NCI-H526 (cell line): ENCODE measurements around the gene YPEL2.
A peak's percentile ranks its signal among the peaks of the same experiment; 100 is the strongest.
"Not testable (repeated sequence)": the region's sequence is repeated elsewhere in the genome, so short reads cannot be mapped to it uniquely, and the experiment has no call there.

Experiments
- DNase-seq, 2 experiments: peaks; one replicate each; lab custom pipeline; 2025; lab: John Stamatoyannopoulos, UW

Gene YPEL2

GRCh38 chr17:59331129-59331928 is at the start of gene YPEL2:
Gene YPEL2, plus strand, starts transcription at chr17:59331655. Its CDS starts 21,755 bp downstream, at chr17:59353410.
- peak; percentile 87 to 98 for DNase-seq

GRCh38 chr17:59284317-59284716 is 47.1 kb upstream of the YPEL2 start:
- DNase-seq = no peak

DNA sequence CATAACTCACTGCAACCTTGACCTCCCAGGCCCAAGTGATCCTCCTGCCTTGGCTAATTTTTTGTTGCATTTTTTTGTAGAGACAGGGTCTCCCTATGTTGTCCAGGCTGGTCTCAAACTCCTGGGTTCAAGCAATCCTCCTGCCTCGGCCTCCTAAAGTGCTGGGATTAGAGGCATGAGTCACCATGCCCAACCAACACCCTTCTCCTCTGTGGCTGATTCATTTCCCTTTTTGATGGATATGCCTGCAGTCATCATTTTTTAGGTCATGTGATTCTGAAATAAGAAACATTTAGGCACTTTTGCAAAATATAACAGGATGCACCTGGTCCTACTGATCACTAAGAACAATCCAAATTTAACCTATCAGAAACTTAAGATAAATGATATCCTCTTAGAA is 44.0 kb upstream of the YPEL2 start:
- no peak for DNase-seq

DNA sequence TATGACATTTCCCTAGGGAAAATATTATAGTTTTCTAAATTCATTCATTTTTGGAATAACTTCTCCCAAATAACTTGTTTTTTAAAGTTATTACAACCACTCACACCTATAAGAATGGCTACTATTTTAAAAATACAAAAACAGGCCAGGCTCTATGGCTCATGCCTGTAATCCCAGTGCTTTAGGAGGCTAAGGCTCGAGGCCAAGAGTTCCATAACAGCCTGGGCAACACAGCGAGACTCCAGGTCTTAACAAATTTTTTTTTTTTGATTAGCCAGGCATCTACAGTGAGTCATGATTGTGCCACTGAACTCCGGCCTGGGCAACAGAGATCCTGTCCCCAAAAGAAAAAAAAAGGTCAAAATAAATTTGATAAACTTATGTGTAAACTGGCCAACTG is 43.6 kb upstream of the YPEL2 start:
- no peak for DNase-seq

DNA sequence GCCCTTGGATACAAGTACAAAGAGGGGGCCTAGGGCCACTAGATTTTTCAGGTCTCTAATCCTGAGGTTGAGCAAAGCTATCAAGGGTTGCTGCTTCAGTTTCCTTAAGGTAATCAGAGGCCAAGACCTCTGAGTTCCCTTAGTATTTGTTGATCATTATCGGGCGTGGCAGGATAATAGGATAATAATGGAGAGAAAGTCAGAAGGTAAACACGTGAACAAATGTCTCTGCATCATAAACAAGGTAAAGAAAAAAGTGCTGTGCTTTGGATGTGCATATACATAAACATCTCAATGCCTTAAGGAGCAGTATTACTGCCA is 41.5 kb upstream of the YPEL2 start:
- peak in 1 of 2 experiments; percentile 52 for DNase-seq

DNA sequence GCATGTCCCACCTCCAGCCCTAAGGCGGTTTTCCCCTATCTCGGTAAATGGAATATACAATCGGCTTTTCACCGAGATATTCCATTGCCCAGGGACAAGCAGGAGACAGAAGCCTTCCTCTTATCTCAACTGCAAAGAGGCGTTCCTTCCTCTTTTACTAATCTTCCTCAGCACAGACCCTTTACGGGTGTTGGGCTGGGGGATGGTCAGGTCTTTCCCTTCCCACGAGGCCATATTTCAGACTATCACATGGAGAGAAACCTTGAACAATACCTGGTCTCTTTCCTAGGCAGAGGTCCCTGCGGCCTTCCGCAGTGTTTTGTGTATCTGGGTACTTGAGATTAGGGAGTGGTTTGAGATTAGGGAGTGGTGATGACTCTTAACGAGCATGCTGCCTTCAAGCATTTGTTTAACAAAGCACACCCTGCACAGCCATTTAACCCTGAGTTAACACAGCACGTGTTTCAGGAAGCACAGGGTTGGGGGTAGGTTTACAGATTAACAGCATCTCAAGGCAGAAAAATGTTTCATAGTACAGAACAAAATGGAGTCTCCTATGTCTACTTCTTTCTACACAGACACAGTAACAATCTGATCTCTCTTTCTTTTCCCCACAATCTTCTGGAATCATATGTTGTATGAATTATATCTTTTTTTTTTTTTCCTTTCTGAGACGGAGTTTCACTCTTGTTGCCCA is 41.0 kb upstream of the YPEL2 start:
- peak; percentile 87 to 91 for DNase-seq

- DNase-seq = no peak
These were observed 39.3 kb upstream of the YPEL2 start for GRCh38 chr17:59292174-59292523.

- no peak for DNase-seq
These were observed 35.3 kb upstream of the YPEL2 start for GRCh38 chr17:59296190-59296589.

DNA sequence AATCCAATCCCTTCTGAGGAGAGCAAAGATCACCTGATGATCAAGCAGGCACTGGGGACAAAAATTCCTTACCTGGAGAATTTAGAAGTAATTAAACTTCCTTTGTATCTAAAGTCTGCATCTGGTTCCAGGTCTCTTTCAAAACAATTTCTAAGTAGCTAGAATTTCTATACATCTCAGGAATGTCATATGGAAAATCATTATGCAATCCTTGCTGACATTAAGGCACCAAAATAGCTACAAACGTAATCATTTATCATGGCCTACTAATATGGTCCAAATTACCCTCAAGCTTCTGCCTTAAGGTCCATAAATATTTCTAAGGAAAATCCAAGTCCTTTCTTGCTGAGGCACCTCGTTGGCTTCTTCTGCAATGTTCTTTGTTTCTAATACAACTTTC is 32.9 kb upstream of the YPEL2 start:
- no peak for DNase-seq

DNA sequence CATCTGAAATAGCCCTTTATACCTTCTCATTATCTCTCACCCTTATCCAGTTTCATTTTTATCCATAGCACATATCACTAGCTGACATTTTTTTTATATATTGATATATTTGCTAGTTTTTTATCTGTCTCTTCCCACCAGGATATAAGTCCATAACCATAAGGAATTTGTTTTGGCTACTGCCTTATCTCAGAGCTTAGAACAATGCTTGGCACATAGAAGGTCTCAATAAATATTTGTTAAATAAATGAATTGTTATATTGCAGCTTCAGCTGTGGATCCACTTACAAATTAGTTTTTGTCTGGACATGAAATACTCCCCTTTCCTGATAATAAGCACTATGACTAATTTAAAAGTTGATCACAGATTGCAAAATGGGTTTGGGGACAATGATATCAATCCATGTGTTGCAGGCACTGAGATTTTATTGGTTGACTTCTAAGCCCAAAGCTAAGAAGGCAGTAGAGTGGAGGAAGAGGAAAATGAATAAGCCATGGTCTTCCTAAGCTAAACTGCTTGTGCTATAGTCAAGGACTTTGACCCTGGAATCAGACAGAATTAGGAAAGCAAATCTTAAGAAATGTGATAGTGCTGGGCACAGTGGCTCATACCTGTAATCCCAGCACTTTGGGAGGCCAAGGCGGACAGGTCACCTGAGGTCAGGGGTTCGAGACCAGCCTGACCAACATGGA is 31.9 kb upstream of the YPEL2 start:
- no peak for DNase-seq

GRCh38 chr17:59300941-59301340 is 30.5 kb upstream of the YPEL2 start:
- no peak for DNase-seq

DNA sequence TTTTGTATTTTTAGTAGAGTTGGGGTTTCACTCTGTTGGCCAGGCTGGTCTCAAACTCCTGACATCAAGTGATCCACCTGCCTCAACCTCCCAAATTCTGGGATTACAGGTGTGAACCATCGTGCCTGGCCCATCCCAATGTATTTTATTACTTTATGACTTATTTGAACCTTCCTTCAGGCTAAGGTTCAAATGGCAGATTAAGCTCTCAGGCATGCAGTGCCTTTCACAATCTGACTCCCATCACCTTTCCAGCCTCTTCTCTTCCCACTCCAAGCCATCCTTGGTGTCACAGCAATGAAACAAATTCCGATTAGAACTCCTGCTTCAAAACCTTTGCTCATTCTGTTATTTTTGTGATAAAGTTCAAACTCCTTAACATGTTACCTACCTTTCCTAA is 26.6 kb upstream of the YPEL2 start:
- DNase-seq = no peak

- DNase-seq = no peak
These were observed 21.1 kb upstream of the YPEL2 start for GRCh38 chr17:59310263-59310920.

- peak; percentile 60 to 85 for DNase-seq
These were observed 20.4 kb upstream of the YPEL2 start for GRCh38 chr17:59311051-59311468.

DNA sequence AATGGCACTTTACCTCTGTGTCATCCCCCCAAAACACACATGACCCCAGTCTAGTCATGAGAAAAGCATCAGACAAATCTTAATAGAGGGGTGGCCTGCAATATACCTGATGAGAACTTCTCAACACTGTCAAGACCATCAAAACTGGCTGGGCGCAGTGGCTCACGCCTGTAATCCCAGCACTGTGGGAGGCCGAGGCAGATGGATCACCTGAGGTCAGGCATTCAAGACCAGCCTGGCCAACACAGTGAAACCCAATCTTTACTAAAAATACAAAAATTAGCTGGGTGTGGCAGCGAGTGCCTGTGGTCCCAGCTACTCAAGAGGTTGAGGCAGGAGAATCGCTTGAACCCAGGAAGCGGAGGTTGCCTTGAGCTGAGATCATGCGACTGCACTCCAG is 19.9 kb upstream of the YPEL2 start:
- DNase-seq = not testable (repeated sequence)

- DNase-seq = no peak
These were observed 15.6 kb upstream of the YPEL2 start for GRCh38 chr17:59315866-59316265.

DNA sequence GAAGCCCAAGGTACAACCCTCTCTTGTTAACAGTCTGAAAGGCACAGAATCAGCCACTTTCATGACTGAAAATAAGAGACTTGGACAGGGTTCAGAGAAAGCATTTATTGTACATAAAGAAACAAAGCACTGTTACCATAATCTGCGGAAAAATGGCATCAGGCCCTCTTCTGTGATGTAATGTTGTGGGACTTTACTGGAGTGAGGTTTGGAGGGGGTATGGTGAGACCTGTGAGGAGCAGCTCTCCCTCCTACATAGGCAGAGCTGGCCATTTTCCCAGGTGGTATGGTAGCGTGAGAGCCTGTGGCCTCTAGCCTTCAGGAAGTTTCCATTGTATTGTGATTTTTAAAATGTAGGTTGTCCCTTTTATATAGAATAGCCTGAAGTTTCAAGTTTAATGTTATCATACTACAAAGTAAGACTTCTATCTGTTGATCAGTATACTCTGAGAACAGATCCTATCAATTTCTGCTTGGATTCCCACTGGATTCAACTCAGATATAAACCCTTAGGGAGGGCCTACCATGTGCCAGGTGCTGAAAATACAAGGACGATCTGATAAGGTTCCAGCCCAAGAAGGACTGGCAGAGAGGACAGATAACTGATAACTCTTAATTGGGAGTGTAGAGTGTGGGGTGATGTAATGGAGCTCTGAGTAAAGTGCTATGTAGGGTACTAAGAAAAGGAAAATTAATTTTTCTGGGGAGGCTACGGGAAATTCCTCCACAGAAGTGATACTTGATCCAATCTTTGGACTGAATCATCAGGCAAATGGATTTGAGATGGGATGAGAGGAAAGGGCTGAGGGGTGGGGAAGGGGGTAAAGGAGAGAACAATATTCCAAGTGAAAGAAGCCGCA is 4.1 kb upstream of the YPEL2 start:
- no peak for DNase-seq

- no peak for DNase-seq
These were observed 3.5 kb upstream of the YPEL2 start for GRCh38 chr17:59327981-59328290.

GRCh38 chr17:59328601-59329000 is 2.9 kb upstream of the YPEL2 start:
- no peak for DNase-seq

- DNase-seq = peak; percentile 72 to 87
These were observed 2.0 kb upstream of the YPEL2 start for GRCh38 chr17:59329176-59330052.
